A549 treated with ZK216348 at 1 μM for 4 hours (cell line): ENCODE data around the gene POGK. TPM values are rescaled to one million over a fixed set of nuclear protein-coding genes. Genes with fewer than 3 reads are reported as not detected.

Experiments
- total RNA-seq: library from RNA; stranded (reverse); fragments of 200-300 nt; extraction: Qiagen RNA extraction; gene quantifications from 5 replicates; pipeline ENCODE4 v1.2.3, GENCODE V29; 2022; ENCODE audit warnings: low read depth

The POGK gene
- total RNA-seq: 23.3 to 32.1 TPM (median 29.0 TPM) in 5 replicates

DNA sequence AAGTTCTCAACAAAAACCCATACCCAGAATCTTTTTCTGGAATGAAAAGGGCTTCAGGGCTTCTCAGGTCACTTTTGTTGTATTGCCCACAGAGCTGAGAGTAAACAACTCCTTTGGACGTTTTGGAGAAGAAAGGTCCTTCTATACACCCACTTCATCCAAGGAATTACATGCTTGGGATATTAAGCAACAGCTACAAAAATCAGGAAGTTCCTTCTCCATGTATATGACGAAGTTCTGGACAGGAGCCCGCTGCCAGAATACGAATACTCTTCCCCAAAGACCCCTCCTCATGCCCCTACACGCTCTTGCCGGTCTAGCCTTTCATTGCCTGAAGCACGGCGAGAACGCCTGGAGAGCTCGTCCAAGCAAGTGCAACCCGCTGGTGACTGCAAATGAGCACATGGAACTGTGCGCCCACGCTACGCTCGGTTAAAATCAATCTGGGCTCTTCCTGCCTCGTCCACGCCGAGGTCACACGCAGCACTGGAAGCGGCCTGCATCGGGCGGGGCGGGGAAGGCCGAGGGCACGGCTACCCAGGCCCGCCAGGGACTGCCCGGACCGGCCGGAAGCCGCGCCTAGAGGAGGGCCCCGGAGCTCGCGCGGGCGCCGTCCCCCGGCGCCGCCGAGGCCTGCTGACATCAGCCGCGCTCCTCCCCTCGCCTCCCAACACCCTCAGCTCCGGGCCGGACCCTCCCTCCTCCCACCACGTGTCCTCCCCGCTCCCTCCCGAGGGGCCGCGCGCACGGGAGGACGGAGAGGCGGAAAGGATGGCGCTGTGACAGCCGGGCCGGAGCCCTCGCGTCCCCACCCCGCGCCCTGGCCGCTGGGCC lies at the start of gene POGK:
Gene POGK (plus strand): TSS at position 710 of the 834 bp plus-strand sequence. CDS start 1,482 bp downstream, outside the sequence.

DNA sequence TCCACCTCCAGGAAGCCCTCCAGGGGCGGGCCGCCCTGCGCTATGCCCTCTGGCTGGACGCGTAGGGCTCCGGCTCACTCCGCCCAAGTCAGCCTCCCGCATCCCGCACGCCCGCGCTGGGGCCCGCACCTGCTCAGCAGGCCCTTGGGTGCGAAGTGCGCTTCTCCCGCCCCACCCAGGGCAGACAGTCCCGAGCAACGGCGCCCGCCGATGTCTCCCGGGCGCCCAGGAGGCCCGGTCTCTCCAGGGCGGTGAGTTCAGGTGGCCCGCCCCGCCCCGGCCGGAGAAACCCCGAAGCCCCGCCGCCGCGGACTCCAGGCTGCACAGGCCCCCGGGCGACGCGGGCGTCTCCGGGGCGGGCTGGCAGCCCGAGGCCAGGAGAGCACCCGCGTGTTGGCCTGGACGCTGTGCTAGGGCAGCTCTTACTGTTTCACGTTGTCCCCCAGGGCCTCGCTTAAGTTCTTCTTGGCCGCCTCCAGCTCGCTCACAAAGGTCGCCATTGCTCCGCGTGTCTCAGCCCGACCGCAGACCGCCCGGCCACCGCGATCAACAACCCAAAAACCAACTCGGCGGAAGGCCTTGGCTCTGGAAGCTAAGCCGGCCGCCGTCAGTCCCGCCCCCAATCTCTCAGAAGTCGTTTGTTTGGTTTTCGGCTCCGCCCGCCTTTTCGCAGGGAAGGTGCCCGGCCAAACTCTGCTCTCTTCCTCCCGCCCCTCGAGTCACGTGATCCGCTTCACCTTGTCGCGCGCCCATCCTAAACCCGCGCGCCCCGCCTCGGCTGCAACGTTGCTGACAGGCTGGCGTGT lies 36.7 kb downstream of the POGK start, which contains the start of gene TADA1:
Gene TADA1 (minus strand): TSS at position 531 of the 806 bp plus-strand sequence. CDS start 31 bp downstream, at position 500.

Other genes with a start within 250 kb of the POGK start
- gene TADA1, start 36.8 kb downstream of the POGK start, total RNA-seq: 8.7 to 12.9 TPM (median 12.2 TPM) in 5 replicates
- gene ILDR2, start 136.1 kb downstream of the POGK start, total RNA-seq: 0.02 TPM in 1 of 5 replicates, not detected in the others
- not detected in 5 replicates for gene MAEL, start 149.8 kb downstream of the POGK start, total RNA-seq